CD14-positive monocyte (primary cell): ENCODE results near the gene RAX. TPM values are rescaled to one million over a fixed set of nuclear protein-coding genes. Genes with fewer than 3 reads are reported as not detected.

Experiments
- DNase-seq, 3 donors: peaks; one replicate each; pipeline ENCODE4 v3.0.0-alpha.2; 2011 to 2022
- H2AFZ ChIP-seq: 2 replicates; pipeline ENCODE4 v1.6.0; 2012; ENCODE audit warnings: mild to moderate bottlenecking, low read depth, low read length, inconsistent platforms; ENCODE audit not compliant: insufficient read depth, poor library complexity, severe bottlenecking
- H3K27ac ChIP-seq, 2 donors: 1 replicate in 1 of 2; 2 replicates in 1 of 2; pipeline ENCODE4 v1.5.1; 2012 to 2013; ENCODE audit warnings: low read length in 2 of 2, control low read depth in 1 of 2, inconsistent platforms in 1 of 2, low read depth in 1 of 2, mild to moderate bottlenecking in 1 of 2
- H3K27me3 ChIP-seq, 2 donors: one replicate each; pipeline versions ENCODE4 v1.6.0 to v1.6.1; 2011 to 2013; ENCODE audit warnings: low read length in 2 of 2; ENCODE audit not compliant: control insufficient read depth in 2 of 2, insufficient read depth in 2 of 2
- H3K36me3 ChIP-seq, 2 donors: replicated peaks in 1 of 2; 1 replicate in 1 of 2; 2 replicates in 1 of 2; pipeline versions ENCODE4 v1.5.1 to v1.6.1; 2012 to 2013; ENCODE audit warnings: low read length in 2 of 2, control low read depth in 1 of 2, inconsistent platforms in 1 of 2, mild to moderate bottlenecking in 1 of 2; ENCODE audit not compliant: insufficient read depth in 2 of 2, control insufficient read depth in 1 of 2
- H3K4me1 ChIP-seq, 2 donors: 1 replicate in 1 of 2; 2 replicates in 1 of 2; pipeline versions ENCODE4 v1.5.1 to v1.6.1; 2012 to 2013; ENCODE audit warnings: low read length in 2 of 2, control low read depth in 1 of 2, inconsistent platforms in 1 of 2, mild to moderate bottlenecking in 1 of 2, moderate library complexity in 1 of 2; ENCODE audit not compliant: insufficient read depth in 2 of 2, control insufficient read depth in 1 of 2
- H3K4me2 ChIP-seq: replicated peaks from 2 replicates; pipeline ENCODE3; 2012; ENCODE audit warnings: low read length, moderate library complexity, mild to moderate bottlenecking; ENCODE audit not compliant: poor library complexity, severe bottlenecking; ENCODE audit errors: extremely low read depth
- H3K4me3 ChIP-seq, 3 experiments: fragments of 200-600 bp in 1 of 3; sonication (generic) in 1 of 3; replicated peaks in 1 of 3; 1 replicate in 2 of 3; 2 replicates in 1 of 3; pipeline ENCODE4 v1.5.1; 2011 to 2013; ENCODE audit warnings: low read length in 3 of 3, mild to moderate bottlenecking in 3 of 3, control low read depth in 2 of 3, low read depth in 2 of 3, inconsistent platforms in 1 of 3, moderate library complexity in 1 of 3
- H3K79me2 ChIP-seq: 2 replicates; pipeline ENCODE4 v1.6.0; 2012; ENCODE audit warnings: mild to moderate bottlenecking, control low read depth, inconsistent platforms, low read length, moderate library complexity; ENCODE audit not compliant: insufficient read depth
- H3K9ac ChIP-seq: 2 replicates; pipeline ENCODE4 v1.6.0; 2017; ENCODE audit warnings: low read length, mild to moderate bottlenecking; ENCODE audit not compliant: insufficient read depth, poor library complexity, severe bottlenecking
- H3K9me3 ChIP-seq, 2 donors: replicated peaks in 1 of 2; 1 replicate in 1 of 2; 2 replicates in 1 of 2; pipeline versions ENCODE4 v1.5.1 to v1.6.1; 2012 to 2013; ENCODE audit warnings: low read length in 2 of 2, control low read depth in 1 of 2; ENCODE audit not compliant: control insufficient read depth in 1 of 2, insufficient read depth in 1 of 2
- H4K20me1 ChIP-seq: 2 replicates; pipeline ENCODE4 v1.6.0; 2012; ENCODE audit warnings: mild to moderate bottlenecking, low read length, control low read depth, moderate library complexity; ENCODE audit not compliant: insufficient read depth
- H3K27ac Mint-ChIP-seq, 7 donors: one replicate each; pipeline ENCODE4 v1.8.0; 2020; ENCODE audit warnings: mild to moderate bottlenecking in 7 of 7, mixed read lengths in 7 of 7, moderate library complexity in 6 of 7, inconsistent platforms in 2 of 7
- H3K27me3 Mint-ChIP-seq, 3 donors: one replicate each; pipeline ENCODE4 v1.8.0; 2021 to 2022; ENCODE audit warnings: low read depth in 3 of 3, mild to moderate bottlenecking in 3 of 3, mixed read lengths in 3 of 3, moderate library complexity in 3 of 3, inconsistent platforms in 1 of 3
- H3K36me3 Mint-ChIP-seq, 2 donors: one replicate each; pipeline ENCODE4 v1.8.0; 2020; ENCODE audit warnings: mixed read lengths in 2 of 2, inconsistent platforms in 1 of 2, mild to moderate bottlenecking in 1 of 2
- H3K4me1 Mint-ChIP-seq: one replicate; pipeline ENCODE4 v1.8.0; 2020; ENCODE audit warnings: mild to moderate bottlenecking, mixed read lengths
- H3K4me3 Mint-ChIP-seq, 2 donors: one replicate each; pipeline ENCODE4 v1.8.0; 2020; ENCODE audit warnings: mild to moderate bottlenecking in 2 of 2, mixed read lengths in 2 of 2, moderate library complexity in 1 of 2
- H3K9me3 Mint-ChIP-seq, 7 donors: one replicate each; pipeline ENCODE4 v1.8.0; 2020 to 2022; ENCODE audit warnings: mixed read lengths in 7 of 7, mild to moderate bottlenecking in 6 of 7, moderate library complexity in 6 of 7, inconsistent platforms in 2 of 7
- WGBS: methylation state at CpG from one replicate; pipeline ENCODE4 v1.1.5; 2013; ENCODE audit warnings: missing lambda C conversion rate; ENCODE audit not compliant: insufficient coverage; 5-methylcytosine and 5-hydroxymethylcytosine counted together
- intact Hi-C, 2 donors: fragments of 100-400 bp; cut with micrococcal nuclease; formaldehyde crosslinking; loops; one replicate each; pipeline versions ENCODE4 v1.15.0 to v1.15.1; 2023
- polyA plus RNA-seq, 3 donors: library from polyadenylated mRNA; depleted of rRNA in 1 of 3; unstranded in 2 of 3; stranded (reverse) in 1 of 3; fragments of 300-500 nt in 2 of 3; fragments of >200 nt in 1 of 3; fragmentation: Illumina TruSeq in 2 of 3; gene quantifications; 1 replicate in 2 of 3; 2 replicates in 1 of 3; pipeline ENCODE4 v1.2.3, GENCODE V29; 2012 to 2021
- TF ChIP-seq, protein P1 (sequence below): fragments of 200-600 bp; IDR thresholded peaks from one replicate; pipeline ENCODE4 v1.8.0; 2022; ENCODE audit warnings: antibody characterized with exemption, mild to moderate bottlenecking

Gene RAX
- polyA plus RNA-seq, 3 donors = not detected

DNA sequence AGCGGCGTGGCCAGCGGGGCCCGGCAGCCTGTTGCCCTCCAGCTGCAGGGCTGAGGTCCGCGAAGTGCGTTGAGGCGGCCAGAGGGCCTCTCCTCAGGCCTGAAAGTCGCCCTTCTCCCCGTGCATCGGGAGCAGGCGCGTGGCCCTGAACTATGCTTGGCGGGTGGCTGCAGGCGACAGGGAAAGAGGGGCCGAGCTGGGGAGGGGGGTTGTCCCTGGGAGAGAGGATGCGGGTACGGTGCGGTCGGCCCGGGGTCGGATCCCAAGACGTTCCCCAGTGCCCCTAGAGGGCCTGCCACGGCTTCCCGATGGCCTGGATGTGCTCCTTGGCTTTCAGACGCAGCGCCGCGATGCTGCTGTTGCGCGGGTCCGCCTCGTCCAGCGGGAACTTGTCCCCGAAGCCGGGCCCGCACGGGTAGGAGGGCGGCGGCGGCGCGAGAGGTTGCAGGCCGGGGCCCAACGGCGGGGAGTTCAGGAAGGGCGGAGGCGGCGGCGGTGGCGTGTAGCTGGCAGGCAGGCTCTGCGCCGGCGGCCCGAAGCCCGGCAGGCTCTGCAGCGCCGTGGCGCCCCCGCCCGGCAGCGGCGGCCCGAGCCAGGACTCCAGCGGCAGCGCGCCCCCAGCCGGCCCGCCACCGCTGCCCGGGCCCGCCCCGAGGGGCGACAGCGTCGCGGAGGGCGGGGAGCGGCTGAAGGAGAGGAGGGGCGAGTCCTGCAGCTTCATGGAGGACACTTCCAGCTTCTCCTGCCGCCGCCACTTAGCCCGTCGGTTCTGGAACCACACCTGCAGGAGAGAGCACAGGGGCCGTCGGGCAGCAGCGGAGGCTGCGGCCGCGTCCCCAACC lies 4.3 kb downstream of the RAX start:
- H3K9ac ChIP-seq = no peak overlapping the region
- H3K4me2 ChIP-seq = no peak overlapping the region
- H3K27ac Mint-ChIP-seq = no peak overlapping the region

DNA sequence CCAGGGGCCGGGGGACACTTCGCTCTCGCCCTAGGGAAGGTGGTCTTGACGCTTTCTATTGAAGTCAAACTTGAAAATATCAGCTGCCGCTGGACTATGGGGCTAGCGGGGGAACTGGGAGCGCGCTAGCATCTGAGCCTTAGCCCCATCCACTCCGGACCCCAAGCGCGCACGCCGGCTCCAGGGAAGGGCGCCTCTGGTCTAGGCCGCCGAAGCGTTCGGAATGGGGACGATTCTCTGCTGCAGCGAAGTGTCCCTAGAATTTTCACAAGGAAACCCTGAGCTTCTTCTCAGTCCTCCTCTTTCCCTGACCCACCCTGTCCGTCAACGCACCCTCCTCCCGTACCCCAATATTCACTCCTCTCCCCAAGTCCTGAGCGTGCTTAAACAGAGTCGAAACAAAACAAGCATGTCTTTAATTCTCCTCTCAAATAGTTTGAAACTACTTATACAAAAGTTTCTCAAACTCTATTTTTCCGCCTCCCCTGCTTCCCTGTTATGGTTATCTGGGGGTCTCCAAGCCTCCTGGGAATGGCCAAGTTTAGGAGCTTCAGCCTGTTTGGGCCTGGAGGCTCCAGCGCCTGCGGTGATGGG lies 5.0 kb downstream of the RAX start:
- Mint-ChIP-seq H3K4me3 (peak overlapping the region in 1 of 2 donors; percentile 87), H3K27me3 (peaks cover 89 to 96% (median 92%) of the 10 kb centered on the region in 3 donors), H3K9me3 (peaks cover 0 to 42% (median 27%) of the 10 kb centered on the region in 7 donors), H3K4me1 (peaks cover 30% of the 10 kb centered on the region), H3K36me3 (peaks cover 0 to 9% of the 10 kb centered on the region in 2 donors), H3K27ac (peak overlapping the region in 1 of 7 donors; percentile 12)
- DNase-seq = no peak
- no peak overlapping the region for H3K4me3 ChIP-seq
- H4K20me1 ChIP-seq = no peaks in the 10 kb centered on the region
- WGBS = 7% methylated on average over 28 of the region's 28 CpGs
- no peak overlapping the region for H3K27ac ChIP-seq
- no peaks in the 10 kb centered on the region for H3K36me3 ChIP-seq
- peaks cover 91 to 97% of the 10 kb centered on the region in 2 donors for H3K27me3 ChIP-seq
- no peak overlapping the region for H3K9ac ChIP-seq
- H3K79me2 ChIP-seq = no peaks in the 10 kb centered on the region
- intact Hi-C loops = no loop called here
- H3K9me3 ChIP-seq = peaks cover 3 to 63% of the 10 kb centered on the region in 2 donors
- H3K4me1 ChIP-seq = peaks cover 0 to 14% of the 10 kb centered on the region in 2 donors
- no peak overlapping the region for H3K4me2 ChIP-seq
- TF ChIP-seq, protein P1, sequence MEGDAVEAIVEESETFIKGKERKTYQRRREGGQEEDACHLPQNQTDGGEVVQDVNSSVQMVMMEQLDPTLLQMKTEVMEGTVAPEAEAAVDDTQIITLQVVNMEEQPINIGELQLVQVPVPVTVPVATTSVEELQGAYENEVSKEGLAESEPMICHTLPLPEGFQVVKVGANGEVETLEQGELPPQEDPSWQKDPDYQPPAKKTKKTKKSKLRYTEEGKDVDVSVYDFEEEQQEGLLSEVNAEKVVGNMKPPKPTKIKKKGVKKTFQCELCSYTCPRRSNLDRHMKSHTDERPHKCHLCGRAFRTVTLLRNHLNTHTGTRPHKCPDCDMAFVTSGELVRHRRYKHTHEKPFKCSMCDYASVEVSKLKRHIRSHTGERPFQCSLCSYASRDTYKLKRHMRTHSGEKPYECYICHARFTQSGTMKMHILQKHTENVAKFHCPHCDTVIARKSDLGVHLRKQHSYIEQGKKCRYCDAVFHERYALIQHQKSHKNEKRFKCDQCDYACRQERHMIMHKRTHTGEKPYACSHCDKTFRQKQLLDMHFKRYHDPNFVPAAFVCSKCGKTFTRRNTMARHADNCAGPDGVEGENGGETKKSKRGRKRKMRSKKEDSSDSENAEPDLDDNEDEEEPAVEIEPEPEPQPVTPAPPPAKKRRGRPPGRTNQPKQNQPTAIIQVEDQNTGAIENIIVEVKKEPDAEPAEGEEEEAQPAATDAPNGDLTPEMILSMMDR = no peak
- H2AFZ ChIP-seq = no peak overlapping the region

More for the DNA sequence above, 4.3 kb downstream of the RAX start:
- under 1% methylated on average over 90 of the region's 90 CpGs for WGBS
- no peaks in the 10 kb centered on the region for H3K79me2 ChIP-seq
- peaks cover 3 to 63% of the 10 kb centered on the region in 2 donors for H3K9me3 ChIP-seq
- peaks cover 0 to 19% of the 10 kb centered on the region in 2 donors for H3K4me1 ChIP-seq
- H3K27me3 ChIP-seq = peaks cover 90 to 97% of the 10 kb centered on the region in 2 donors
- Mint-ChIP-seq H3K9me3 (peaks cover 2 to 45% (median 31%) of the 10 kb centered on the region in 7 donors), H3K4me3 (peak overlapping the region; percentile 41 to 87), H3K27me3 (peaks cover 88 to 96% (median 92%) of the 10 kb centered on the region in 3 donors), H3K36me3 (peaks cover 4 to 8% of the 10 kb centered on the region in 2 donors), H3K4me1 (peaks cover 35% of the 10 kb centered on the region)
- DNase-seq = no peak
- TF ChIP-seq, protein P1 = no peak
- H3K36me3 ChIP-seq = no peaks in the 10 kb centered on the region
- no peaks in the 10 kb centered on the region for H4K20me1 ChIP-seq
- H2AFZ ChIP-seq = no peak overlapping the region
- intact Hi-C loops = no loop called here
- no peak overlapping the region for H3K27ac ChIP-seq
- H3K4me3 ChIP-seq = no peak overlapping the region
